GM18907 (cell line): ENCODE data around the gene TOR1B.
A peak's percentile ranks its signal among the peaks of the same experiment; 100 is the strongest.
"Not testable (repeated sequence)": the region's sequence is repeated elsewhere in the genome, so short reads cannot be mapped to it uniquely, and the experiment has no call there.

ENCODE experiments used
- ATAC-seq: cut with Tn5 transposase; IDR thresholded peaks from one replicate; pipeline ENCODE4 v1.9.1; 2021; ENCODE audit warnings: mild to moderate bottlenecking, moderate library complexity; ENCODE audit not compliant: unreplicated experiment

TOR1B gene

DNA sequence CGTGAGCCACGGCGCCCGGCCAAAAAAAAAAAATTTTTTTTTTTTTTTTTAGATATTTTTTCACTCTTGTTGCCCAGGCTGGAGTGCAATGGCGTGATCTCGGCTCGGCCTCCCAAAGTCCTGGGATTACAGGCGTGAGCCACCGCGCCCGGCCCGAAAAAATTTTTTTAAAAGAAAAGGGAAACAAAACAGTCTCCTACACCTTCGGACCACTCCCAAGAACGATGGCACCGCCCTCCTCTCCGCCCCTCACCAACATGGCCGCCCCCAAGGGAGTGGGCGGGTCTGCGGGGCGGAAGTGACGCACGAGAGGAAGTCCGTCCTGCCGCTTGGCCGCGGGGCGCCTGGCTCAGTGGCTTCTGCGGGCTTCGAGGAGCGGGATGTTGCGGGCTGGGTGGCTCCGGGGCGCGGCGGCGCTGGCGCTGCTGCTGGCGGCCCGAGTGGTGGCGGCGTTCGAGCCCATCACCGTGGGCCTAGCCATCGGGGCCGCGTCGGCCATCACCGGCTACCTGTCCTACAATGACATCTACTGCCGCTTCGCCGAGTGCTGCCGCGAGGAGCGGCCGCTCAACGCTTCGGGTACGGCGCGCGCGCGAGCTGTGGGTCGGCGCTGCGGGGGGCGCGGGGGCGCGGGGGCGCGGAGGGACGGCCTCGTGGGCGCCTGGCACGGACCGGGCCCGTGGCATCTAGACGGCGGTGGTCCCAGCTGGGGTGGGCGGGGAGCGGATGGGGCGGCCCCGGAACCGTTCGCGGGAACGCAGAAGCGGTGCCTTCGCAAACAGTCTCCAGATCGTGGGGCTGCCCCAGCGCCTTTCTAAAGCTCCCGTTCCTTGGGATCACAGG, at the start of gene TOR1B:
Gene TOR1B (plus strand): TSS at position 352 of the 843 bp plus-strand sequence. CDS start 29 bp downstream, at position 381.
- peak; percentile 90 for ATAC-seq

- ATAC-seq: no peak
Observed at GRCh38 chr9:129755151-129755550, 47.8 kb upstream of the TOR1B start.

DNA sequence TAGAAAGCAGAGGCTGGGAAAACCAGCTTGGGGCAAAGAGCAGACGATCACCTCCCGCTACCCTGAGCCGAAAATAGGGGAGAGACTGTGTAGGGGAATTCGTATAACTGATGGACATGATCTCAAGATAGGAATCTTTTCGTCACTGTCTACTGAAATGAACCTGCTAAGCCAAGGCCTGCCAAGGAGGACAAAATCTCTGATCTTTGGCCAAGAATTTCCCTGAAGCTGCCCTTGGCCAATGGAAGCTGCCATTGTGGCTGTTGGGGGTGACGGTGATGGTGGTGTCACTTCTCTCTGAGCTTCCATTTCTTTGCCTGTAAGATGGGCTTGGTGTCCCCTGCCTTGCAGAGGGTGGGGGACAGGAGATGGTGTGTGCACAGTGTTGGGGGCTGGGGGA, 46.8 kb upstream of the TOR1B start:
- no peak for ATAC-seq

- ATAC-seq: no peak
Observed at GRCh38 chr9:129757045-129757444, 45.9 kb upstream of the TOR1B start.

GRCh38 chr9:129759319-129759718, 43.7 kb upstream of the TOR1B start:
- no peak for ATAC-seq

DNA sequence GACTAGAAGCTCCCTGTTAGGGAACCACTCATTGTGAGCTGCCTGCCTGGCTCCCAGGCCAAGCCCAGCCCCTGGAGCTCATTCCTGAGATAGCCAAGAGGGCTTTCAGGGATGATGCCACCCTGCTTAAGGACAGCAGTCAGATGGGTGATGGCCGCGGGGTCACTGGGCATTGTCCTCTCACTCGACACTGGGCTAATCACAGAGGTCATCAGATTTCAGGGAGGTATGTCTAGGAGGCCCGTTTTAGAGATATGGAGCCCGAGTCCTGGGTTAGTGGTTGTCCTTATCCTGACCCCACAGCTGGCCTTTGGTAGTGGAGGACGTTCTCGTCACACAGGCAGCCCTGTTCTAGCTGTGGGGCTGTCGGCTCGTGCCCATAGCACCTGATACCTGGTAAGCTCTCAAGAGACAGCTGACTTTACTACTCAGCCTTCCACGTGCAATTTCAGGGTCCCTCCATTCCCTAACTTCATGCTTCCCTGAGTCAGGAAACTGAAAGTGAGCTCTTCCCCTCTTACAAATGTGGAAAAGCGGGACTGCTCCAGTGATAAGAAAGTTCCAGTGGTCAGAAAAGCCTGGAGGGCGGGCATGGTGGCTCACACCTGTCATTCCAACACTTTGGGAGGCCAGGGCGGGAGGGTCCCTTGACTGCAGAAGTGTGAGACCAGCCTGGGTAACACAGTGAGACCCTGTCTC, 43.0 kb upstream of the TOR1B start:
- ATAC-seq: no peak

DNA sequence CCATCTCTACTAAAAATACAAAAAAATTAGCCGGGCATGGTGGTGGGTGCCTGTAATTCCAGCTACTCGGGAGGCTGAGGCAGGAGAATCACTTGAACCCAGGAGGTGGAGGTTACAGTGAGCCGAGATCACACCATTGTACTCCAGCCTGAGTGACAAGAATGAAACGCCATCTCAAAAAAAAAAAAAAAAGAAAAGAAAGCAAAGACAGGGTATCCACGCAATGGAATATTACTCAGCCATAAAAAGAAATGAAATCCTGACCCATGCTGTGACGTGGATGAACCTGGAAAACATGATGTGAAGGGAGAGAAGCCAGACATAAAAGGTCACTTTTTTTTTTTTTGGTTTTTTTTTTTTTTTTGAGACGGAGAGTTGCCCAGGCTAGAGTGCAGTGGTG, 42.2 kb upstream of the TOR1B start:
- not testable (repeated sequence) for ATAC-seq

GRCh38 chr9:129761293-129761900, 41.6 kb upstream of the TOR1B start:
- no peak for ATAC-seq

DNA sequence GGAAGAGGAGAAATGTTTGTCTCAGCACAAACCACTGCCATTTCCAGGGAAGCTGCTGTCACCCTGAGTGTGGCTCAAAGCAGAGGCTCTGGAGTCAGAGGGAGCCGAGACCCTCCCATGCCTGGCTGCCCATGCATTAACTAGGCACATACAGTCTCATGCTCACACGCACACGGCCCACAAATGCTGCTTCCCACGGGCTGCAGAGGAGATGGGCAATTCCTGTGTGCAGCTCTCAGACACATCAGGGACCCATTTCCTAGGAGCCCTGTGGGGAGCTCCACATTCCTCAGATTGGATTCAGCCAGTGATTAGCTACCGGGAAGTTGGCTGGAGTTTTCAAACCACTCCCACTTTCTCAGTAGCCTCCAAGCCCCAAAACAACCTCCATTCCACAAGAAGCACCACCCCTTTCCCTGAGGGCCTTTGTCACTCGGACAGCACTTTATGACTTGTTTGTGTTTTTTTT, 41.0 kb upstream of the TOR1B start:
- ATAC-seq: no peak

- not testable (repeated sequence) for ATAC-seq
Observed at GRCh38 chr9:129762370-129762984, 40.5 kb upstream of the TOR1B start.

GRCh38 chr9:129762985-129763926, 39.7 kb upstream of the TOR1B start:
- no peak for ATAC-seq

- no peak for ATAC-seq
Observed at GRCh38 chr9:129765764-129766317, 37.1 kb upstream of the TOR1B start.

- ATAC-seq: no peak
Observed at GRCh38 chr9:129768486-129768885, 34.5 kb upstream of the TOR1B start.

DNA sequence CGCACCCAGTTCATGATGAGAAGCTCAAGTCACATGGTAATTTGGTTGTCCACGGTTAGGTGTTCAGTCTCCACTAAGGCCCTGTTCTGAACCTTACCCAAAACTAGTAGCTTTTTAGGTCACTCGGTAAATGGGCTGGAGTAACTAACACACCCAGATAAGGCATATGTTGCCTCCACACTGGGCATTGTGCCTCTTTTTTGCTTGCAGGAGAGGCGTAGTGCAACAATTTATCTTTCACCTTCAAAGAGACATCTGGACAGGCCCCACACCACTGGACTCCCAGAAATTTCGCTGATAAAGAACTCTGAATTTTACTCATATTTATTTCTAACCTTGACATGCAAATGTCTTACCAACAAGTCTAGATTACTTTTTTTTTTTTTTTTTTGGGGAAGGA, 33.3 kb upstream of the TOR1B start:
- ATAC-seq: no peak

- ATAC-seq: no peak
Observed at GRCh38 chr9:129770741-129771140, 32.2 kb upstream of the TOR1B start.

DNA sequence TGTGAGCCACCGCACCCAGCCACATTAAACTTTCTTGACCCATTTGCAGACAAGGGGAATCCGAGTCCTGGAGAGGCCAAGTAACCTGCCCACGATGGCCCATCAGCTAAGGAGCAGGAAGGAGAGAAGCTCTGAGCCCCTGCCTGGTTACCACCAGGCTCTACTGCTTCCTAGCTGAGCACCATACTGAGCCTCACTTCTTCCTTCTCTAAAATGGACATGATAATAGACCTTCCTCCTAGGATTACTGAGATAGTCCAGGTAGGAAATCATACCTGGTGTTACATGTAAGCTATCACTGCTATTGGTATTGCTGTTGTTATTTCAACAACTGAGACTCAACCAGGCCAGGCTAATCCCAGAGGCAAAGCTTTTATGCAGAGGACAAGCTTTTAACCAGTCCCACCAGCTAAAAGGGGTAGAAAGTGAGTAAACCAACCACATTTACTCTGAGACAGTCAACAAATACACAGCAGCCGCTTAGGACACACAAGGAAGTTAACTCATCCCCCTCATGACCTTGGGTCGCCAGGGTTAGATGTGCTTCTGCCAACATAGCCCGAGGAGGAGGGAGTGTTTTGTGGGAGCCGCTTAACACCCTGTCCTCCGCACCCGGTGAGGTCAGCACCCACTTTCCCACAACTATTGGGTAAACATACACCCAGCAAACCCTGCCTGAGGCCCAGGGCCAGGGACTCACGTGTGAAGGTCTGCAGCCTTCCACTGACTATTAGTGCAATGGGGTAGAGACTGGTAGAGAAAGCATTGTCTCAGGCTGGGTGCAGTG, 29.5 kb upstream of the TOR1B start:
- no peak for ATAC-seq

DNA sequence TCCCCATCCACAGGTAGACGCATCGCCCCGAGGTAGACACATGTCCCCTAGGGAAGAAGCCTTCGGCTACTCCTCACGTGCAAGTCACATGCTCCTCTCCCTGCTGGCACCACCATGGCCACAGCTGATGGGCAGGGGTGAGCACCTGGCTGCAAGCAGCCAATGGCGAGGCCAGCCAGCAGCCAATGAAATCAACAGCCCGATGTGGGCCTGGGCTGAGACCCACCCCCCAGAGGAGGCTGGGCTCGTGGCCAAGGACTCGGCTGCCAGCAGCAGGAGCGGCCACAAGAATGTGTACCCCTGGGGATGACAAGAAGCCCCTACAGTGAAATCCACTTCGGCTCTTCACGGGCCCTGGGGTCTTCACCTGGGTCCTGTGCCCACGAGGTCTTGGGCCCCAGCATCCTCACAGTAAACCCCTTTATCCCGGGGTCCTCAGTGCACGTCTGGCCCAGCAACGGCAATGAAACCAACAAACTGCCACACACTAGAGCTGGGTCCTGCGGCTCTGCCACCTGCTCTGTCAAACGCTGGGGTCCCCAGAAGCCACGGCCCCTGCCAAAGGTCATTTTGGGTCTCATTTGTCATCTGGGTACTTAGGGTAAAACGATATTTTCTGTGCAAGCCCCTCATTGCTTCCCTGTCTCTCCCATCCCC, 28.1 kb upstream of the TOR1B start:
- ATAC-seq: no peak

- ATAC-seq: no peak
Observed at GRCh38 chr9:129775448-129775798, 27.6 kb upstream of the TOR1B start.

DNA sequence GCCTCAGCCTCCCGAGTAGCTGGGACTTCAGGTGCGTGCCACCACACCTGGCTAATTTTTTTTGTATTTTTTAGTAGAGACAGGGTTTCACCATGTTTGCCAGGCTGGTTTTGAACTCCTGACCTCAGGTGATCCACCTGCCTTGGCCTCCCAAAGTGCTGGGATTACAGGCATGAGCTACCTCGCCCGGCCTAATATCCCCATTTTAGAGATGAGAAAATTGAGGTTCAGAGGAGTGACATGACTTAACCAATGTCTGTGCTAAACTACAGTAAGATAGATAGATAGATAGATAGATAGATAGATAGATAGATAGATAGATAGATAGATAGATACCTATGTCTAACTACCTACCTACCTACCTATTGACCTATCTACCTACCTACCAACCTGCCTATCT, 26.9 kb upstream of the TOR1B start:
- not testable (repeated sequence) for ATAC-seq
